Measurements from ENCODE around the gene MARCKS.

The MARCKS gene, protein sequence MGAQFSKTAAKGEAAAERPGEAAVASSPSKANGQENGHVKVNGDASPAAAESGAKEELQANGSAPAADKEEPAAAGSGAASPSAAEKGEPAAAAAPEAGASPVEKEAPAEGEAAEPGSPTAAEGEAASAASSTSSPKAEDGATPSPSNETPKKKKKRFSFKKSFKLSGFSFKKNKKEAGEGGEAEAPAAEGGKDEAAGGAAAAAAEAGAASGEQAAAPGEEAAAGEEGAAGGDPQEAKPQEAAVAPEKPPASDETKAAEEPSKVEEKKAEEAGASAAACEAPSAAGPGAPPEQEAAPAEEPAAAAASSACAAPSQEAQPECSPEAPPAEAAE

DNA sequence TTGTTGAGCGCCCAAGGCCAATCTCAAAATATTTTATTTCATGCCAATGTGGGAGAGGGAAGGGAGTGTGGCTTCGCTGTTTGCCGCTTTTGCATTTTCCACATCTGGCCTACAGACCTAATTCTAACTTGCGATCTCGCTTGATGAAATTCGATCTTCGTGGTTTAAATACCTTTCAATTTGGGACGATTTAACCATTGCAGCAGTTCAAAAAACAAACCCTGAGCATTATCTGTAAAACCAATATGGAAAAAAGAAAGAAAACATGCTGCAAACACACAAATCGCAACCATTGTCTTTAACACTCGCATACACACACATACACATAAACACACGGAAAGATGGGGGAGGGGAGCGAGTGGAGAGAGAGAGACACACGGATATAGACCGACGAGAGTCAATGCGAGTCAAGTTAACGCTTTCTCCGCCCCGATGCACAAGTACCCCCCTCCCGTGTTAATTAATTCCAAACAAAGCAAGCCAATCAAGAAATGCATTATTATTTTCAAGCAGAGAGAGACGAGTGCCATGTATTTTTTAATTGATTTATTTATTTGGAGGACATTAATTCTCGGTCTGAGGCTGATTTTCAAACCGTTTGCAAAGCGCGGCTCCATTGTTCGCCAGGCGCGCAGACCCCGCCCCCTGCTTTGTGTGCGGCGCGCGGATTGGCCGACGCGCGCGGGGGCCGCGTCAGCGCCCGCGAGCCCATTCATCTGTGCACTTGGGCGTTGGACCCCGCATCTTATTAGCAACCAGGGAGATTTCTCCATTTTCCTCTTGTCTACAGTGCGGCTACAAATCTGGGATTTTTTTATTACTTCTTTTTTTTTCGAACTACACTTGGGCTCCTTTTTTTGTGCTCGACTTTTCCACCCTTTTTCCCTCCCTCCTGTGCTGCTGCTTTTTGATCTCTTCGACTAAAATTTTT is at the start of gene MARCKS:
MARCKS (plus strand) TSS at position 721 of the 931 bp plus-strand sequence. CDS start 401 bp downstream, outside the sequence.
- DNase-seq: peak; percentile 72

DNA sequence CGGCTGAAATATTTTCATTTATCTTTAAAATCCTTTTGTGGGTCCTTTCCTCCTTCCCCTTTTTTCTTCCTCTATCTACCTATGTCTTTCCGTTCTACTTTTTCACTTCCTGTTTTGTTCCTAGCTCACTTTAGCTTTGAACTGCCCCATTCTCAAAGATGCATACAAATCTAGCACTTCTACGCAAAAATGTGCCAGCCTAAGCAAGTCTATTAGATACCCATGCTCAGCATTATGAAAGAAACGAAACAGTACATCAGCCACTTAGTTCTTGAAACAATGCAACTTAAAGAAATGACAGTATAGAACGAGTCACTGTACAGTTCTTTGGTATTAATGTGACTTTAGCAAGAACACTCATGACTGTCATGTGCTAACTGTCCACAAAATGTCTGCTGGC is 47.3 kb upstream of the MARCKS start:
- no peak for DNase-seq

- DNase-seq: no peak
These were observed 44.0 kb upstream of the MARCKS start for GRCh38 chr6:113813142-113813541.

DNA sequence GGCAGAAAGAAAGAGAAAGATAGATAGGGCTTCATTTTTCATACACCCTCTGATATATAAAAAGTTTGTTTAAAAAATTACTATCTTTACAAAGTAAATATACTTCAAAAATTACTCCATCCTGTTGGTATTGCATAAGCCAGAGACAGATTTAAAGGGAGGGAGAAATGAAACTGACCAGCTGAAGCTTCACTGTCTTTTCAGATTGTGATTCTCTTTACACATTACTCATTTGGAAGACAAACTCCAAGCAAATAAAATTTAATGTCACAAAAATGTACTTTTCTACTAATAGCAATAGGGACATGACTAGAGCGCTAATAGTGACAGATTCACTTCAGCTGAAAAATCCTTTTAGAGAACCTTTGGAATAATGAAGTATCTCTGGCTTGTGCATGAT is 38.6 kb upstream of the MARCKS start:
- DNase-seq: no peak

DNA sequence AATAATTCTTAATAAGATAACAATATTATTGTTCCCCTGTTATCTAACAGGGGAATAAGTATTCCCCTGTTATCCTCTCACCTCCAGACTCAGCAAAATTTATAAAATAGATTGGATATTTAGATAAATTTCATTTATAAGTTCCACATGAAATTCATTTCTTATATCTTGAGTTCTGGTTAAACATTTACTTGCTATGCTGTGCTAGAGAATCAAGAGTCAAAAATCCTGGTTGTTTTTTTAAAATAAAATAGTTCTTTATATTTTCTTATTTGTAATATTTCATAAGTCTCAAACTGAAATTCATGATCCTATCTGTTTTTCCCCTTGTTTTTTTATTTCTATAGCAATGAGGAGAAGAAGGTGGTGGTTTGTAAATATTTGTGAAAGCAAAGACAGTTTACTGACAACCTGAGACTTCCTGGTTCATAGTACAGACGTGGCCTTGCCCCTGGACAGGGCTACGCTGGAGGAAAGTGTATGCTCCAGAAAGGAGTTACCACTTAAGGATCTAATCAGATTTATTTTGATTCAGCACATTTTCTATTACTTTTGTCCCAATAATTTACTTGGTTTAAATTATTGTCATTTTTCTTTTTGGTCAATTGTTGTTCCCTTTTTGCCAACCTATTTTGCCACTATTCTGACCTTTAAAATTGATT is 37.8 kb upstream of the MARCKS start:
- DNase-seq: no peak

- DNase-seq: no peak
These were observed 36.4 kb upstream of the MARCKS start for GRCh38 chr6:113820761-113821160.

GRCh38 chr6:113821445-113821844 is 35.7 kb upstream of the MARCKS start:
- no peak for DNase-seq

DNA sequence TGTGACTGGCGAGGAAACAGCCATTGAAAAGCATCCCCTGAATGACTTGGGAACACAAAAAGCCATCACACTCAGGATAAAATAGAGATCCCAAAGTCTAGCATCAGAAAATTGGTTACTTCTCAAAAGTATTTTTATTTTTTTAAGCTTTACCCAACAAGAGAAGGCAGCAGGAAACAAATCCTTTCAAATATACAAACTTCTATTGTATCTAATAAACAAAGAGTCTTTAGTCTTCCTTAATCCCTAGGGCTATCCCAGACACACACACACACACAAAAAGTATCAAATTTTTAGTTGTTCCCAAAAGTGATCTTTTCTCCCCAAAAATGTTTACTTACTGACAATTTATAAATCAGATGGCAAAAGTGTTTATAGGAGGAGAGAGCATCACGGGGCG is 33.2 kb upstream of the MARCKS start:
- no peak for DNase-seq

DNA sequence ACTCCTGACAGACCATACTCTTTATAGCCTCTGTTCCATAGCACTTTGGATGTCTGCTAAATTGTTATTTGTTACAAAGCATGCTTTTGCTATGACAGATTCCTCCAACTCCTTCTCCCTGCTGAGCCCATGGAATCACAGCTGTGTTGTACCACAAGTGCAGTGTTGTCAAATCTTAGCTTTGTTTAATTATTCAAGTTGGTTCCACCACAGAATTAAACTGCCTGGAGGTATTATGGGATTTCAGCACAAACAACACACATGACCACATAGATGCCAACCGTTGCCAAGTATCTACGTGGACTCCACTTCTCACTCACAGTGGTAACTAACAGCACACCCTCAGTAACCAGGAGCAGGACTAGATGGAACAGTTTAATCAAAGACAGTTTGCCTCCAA is 32.7 kb upstream of the MARCKS start:
- no peak for DNase-seq

DNA sequence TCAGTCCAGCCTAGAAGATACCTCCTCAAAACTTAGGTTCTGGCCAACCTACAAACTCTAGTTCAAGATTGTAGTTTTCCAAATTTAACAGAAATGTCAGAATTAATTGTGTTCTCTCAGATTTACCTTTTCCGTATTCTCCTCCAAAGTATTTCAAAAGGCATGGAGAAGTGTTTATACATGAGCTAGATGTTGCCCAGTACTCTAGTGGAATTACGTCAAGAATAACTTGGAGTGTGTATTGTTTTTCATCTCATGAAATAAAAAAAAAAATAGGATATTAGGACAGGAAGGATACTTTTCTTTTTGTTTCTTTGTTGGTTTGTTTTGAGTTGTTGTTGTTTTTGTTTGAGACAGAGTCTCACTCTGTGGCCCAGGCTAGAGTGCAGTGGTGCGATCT is 32.3 kb upstream of the MARCKS start:
- no peak for DNase-seq

GRCh38 chr6:113825781-113826180 is 31.4 kb upstream of the MARCKS start:
- no peak for DNase-seq

DNA sequence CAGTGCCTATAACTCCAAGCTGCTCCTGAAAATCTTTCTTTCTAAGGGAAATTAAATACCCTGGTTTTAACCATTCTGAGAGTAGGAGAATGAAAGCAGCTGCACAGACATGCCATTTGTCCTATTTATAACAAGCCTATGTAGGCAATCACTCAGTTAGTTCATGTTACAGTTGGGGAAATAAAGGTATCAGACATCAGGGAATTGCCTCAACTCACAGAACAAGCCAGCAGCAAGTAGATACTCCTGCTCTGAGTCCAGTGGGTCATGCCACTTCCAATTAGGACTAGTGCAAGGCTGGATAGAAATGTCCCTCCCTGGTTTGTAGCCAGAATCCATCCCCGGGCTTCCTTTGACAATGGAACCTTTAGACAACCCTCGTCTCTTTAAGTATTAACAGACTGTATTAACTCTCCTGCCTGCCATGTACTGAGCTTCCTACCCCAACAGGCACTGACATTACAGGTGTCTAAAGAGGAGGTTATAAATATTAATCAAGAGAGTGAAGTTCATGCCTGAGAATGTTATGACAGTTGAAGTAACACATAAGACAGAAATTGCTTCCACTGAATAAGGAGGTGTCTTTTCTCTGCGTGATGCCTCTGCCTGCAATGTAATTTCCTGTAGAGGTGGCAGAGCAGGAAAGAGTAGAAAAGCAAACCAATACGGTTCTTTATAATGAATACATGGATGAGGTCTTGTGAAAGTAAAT is 28.0 kb upstream of the MARCKS start:
- no peak for DNase-seq

- no peak for DNase-seq
These were observed 27.5 kb upstream of the MARCKS start for GRCh38 chr6:113829696-113830045.

GRCh38 chr6:113830140-113830539 is 27.0 kb upstream of the MARCKS start:
- no peak for DNase-seq

GRCh38 chr6:113833537-113833936 is 23.6 kb upstream of the MARCKS start:
- no peak for DNase-seq

DNA sequence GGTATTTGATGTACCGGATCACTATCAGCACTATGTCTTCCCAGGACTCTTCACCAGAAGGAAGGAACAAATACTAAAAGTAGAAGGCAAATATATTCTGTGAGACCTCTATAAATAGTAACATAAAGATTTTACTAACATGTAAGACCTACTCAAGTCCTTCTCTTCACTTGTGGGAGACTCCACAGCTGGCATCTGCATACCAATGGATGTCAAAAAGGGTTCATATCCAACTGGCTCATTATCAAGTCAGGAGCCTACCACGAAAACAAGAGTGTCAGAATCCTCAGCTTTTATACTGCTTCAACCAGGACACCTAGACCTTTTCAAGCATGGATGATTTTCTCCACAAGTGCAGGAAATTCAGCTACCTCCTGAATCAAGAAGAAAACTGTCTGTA is 20.0 kb upstream of the MARCKS start:
- DNase-seq: no peak

DNA sequence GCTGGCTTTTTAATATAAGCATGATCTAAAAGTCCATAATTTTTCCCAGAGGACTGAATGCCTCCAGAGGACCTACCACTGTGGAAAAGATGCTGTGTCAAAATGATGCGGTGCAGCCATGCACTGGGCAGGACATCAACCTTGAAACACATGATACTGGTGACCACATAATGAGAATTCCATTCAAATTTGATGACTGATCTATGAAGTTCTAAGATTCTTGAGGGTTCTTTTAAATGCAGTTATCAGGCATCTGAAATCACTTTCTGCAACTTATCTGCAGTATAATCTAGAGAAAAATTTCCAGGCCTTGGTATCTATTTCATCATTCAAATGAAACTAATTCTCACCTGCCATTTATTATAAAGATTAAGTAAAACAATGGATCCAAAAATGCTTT is 15.0 kb upstream of the MARCKS start:
- DNase-seq: no peak

- DNase-seq: no peak
These were observed 13.6 kb upstream of the MARCKS start for GRCh38 chr6:113843500-113844073.

DNA sequence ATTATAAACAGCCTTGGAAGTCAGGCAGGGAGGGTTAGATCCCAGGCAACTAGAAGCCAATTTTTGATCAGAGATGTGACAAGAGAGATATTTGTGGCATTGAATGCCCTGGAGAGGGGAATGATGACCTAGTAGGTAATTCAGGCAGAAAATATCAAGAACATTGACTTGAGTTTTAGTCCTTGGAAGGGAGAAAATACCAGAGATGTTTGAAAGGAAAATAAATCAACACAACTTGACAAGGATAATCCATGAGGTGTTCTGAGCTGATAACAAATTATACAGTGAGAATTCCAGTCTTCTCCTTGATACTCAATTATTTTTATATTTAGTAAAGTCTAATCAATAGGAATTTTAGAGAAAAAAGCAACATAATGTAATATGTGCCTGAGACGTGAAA is 10.6 kb upstream of the MARCKS start:
- DNase-seq: no peak

- no peak for DNase-seq
These were observed 9.7 kb upstream of the MARCKS start for GRCh38 chr6:113847447-113847846.

DNA sequence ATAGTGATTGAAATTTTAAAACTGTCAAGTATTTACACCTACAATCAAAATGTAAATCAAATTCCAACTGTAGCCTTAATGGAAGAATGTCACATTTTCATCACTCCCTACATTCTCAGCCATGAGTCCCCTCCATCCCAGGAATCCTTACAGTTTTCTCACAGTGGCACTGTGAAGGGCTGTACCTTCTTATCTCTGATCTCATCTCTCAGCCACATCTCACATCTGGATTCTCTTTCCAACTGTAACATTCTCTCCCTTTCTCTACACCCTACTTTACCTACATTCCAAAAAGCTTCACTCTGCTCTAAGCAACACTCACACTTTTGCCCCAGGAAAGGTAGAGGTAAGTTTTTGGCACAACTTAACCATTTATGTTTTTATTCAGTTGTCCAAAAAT is 8.9 kb upstream of the MARCKS start:
- no peak for DNase-seq

GRCh38 chr6:113848811-113849210 is 8.3 kb upstream of the MARCKS start:
- no peak for DNase-seq

- no peak for DNase-seq
These were observed 3.9 kb upstream of the MARCKS start for GRCh38 chr6:113853252-113853651.

Measured in activated CD8-positive, alpha-beta memory T cell treated with anti-CD3 and anti-CD28 coated beads, Interleukin-2, amount 50 U/mL, for 48 hours (primary cell).